ENCODE data around the gene OR52A1. TPM values are rescaled to one million over a fixed set of nuclear protein-coding genes. Genes with fewer than 3 reads are reported as not detected.
A peak's percentile ranks its signal among the peaks of the same experiment; 100 is the strongest.

OR52A1 gene
- total and polyA plus RNA-seq, 9 of the 15 experiments (the other 6 are each of a cell fraction or from before 2014, with no cell fraction given) = under 0.01 to 0.33 (median 0.13) TPM; not detected in 3

- TF ChIP-seq ZNF592 (IDR thresholded peaks at IDR 0.05) = peak; percentile 59; the same call in 1 of the 2 replicates
- TF ChIP-seq, protein P1, sequence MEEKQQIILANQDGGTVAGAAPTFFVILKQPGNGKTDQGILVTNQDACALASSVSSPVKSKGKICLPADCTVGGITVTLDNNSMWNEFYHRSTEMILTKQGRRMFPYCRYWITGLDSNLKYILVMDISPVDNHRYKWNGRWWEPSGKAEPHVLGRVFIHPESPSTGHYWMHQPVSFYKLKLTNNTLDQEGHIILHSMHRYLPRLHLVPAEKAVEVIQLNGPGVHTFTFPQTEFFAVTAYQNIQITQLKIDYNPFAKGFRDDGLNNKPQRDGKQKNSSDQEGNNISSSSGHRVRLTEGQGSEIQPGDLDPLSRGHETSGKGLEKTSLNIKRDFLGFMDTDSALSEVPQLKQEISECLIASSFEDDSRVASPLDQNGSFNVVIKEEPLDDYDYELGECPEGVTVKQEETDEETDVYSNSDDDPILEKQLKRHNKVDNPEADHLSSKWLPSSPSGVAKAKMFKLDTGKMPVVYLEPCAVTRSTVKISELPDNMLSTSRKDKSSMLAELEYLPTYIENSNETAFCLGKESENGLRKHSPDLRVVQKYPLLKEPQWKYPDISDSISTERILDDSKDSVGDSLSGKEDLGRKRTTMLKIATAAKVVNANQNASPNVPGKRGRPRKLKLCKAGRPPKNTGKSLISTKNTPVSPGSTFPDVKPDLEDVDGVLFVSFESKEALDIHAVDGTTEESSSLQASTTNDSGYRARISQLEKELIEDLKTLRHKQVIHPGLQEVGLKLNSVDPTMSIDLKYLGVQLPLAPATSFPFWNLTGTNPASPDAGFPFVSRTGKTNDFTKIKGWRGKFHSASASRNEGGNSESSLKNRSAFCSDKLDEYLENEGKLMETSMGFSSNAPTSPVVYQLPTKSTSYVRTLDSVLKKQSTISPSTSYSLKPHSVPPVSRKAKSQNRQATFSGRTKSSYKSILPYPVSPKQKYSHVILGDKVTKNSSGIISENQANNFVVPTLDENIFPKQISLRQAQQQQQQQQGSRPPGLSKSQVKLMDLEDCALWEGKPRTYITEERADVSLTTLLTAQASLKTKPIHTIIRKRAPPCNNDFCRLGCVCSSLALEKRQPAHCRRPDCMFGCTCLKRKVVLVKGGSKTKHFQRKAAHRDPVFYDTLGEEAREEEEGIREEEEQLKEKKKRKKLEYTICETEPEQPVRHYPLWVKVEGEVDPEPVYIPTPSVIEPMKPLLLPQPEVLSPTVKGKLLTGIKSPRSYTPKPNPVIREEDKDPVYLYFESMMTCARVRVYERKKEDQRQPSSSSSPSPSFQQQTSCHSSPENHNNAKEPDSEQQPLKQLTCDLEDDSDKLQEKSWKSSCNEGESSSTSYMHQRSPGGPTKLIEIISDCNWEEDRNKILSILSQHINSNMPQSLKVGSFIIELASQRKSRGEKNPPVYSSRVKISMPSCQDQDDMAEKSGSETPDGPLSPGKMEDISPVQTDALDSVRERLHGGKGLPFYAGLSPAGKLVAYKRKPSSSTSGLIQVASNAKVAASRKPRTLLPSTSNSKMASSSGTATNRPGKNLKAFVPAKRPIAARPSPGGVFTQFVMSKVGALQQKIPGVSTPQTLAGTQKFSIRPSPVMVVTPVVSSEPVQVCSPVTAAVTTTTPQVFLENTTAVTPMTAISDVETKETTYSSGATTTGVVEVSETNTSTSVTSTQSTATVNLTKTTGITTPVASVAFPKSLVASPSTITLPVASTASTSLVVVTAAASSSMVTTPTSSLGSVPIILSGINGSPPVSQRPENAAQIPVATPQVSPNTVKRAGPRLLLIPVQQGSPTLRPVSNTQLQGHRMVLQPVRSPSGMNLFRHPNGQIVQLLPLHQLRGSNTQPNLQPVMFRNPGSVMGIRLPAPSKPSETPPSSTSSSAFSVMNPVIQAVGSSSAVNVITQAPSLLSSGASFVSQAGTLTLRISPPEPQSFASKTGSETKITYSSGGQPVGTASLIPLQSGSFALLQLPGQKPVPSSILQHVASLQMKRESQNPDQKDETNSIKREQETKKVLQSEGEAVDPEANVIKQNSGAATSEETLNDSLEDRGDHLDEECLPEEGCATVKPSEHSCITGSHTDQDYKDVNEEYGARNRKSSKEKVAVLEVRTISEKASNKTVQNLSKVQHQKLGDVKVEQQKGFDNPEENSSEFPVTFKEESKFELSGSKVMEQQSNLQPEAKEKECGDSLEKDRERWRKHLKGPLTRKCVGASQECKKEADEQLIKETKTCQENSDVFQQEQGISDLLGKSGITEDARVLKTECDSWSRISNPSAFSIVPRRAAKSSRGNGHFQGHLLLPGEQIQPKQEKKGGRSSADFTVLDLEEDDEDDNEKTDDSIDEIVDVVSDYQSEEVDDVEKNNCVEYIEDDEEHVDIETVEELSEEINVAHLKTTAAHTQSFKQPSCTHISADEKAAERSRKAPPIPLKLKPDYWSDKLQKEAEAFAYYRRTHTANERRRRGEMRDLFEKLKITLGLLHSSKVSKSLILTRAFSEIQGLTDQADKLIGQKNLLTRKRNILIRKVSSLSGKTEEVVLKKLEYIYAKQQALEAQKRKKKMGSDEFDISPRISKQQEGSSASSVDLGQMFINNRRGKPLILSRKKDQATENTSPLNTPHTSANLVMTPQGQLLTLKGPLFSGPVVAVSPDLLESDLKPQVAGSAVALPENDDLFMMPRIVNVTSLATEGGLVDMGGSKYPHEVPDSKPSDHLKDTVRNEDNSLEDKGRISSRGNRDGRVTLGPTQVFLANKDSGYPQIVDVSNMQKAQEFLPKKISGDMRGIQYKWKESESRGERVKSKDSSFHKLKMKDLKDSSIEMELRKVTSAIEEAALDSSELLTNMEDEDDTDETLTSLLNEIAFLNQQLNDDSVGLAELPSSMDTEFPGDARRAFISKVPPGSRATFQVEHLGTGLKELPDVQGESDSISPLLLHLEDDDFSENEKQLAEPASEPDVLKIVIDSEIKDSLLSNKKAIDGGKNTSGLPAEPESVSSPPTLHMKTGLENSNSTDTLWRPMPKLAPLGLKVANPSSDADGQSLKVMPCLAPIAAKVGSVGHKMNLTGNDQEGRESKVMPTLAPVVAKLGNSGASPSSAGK (IDR thresholded peaks at IDR 0.05) = peak; percentile 79
- TF ChIP-seq SOX6 (IDR thresholded peaks at IDR 0.05) = peak; percentile 71
- TF ChIP-seq JUN (IDR thresholded peaks at IDR 0.05; ENCODE audit: borderline replicate concordance, low read depth, low read length) = peak; percentile 87
- TF ChIP-seq JUN (CRISPR knock-in tag; IDR thresholded peaks at IDR 0.05; ENCODE audit: borderline replicate concordance) = no peak
- no peak for TF ChIP-seq ZBTB2 (IDR thresholded peaks at IDR 0.05)
- TF ChIP-seq, protein P2, sequence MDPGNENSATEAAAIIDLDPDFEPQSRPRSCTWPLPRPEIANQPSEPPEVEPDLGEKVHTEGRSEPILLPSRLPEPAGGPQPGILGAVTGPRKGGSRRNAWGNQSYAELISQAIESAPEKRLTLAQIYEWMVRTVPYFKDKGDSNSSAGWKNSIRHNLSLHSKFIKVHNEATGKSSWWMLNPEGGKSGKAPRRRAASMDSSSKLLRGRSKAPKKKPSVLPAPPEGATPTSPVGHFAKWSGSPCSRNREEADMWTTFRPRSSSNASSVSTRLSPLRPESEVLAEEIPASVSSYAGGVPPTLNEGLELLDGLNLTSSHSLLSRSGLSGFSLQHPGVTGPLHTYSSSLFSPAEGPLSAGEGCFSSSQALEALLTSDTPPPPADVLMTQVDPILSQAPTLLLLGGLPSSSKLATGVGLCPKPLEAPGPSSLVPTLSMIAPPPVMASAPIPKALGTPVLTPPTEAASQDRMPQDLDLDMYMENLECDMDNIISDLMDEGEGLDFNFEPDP (CRISPR knock-in tag; IDR thresholded peaks at IDR 0.05) = no peak
- no peak for TF ChIP-seq POLR3A (IDR thresholded peaks at IDR 0.05; ENCODE audit: borderline replicate concordance, extremely low read depth, insufficient read depth, insufficient read length)
- peak; percentile 73 for TF ChIP-seq CBFA2T3 (IDR thresholded peaks at IDR 0.05)
Measured at GRCh38 chr11:5129457-5129877, 25.1 kb downstream of the OR52A1 start (continued).
